Stimulated activated CD4-positive, alpha-beta T cell treated with anti-CD3 and anti-CD28 coated beads, Interleukin-12 subunit alpha, Interleukin-12 subunit beta, amount 100 ng/mL, for 48 hours (primary cell): ENCODE data around the gene PITPNM2.

ENCODE experiments used
- DNase-seq, 3 donors: peaks; one replicate each; pipeline ENCODE4 v3.0.0-alpha.2; 2020; ENCODE audit warnings: low read depth in 2 of 3, low spot score in 1 of 3

Gene PITPNM2

GRCh38 chr12:123145211-123145610 lies 5.7 kb downstream of the PITPNM2 start:
- DNase-seq: no peak

DNA sequence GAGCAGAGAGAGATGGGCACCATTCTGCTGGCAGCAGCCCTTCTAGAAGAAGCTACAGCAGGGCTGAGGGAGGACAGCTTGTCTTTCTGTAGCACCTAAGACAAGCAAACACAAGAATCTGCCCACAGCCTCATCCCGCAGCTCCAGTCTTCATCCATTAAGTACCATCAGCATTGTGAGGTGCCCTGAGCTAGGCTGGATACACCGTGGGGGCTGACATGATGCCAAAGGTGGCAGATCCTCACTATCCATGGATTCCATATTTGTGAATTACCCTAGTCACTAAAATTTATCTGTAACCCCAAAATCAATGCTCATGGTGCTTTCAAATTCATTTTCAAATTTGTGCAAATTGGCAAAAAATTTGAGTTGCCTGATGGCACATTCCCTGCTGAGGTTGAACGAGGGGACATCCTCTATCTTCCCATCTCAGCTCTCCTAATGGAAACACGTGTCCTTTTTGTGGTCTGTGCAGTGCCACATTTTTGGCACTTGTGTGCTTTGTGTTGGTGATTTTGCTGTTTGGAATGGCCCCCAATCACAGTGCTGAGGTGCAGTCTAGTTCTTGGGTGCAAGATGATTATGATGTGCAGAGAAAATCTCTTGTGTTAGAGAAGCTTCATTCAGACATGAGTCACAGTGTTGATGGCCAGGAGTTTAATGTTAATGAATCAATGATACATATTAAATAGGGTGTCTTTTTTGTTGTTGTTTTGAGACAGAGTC lies 7.0 kb downstream of the PITPNM2 start:
- no peak for DNase-seq

GRCh38 chr12:123142921-123143735 lies 7.8 kb downstream of the PITPNM2 start:
- no peak for DNase-seq

GRCh38 chr12:123142518-123142840 lies 8.4 kb downstream of the PITPNM2 start:
- DNase-seq: no peak

GRCh38 chr12:123141615-123142517 lies 9.0 kb downstream of the PITPNM2 start:
- no peak for DNase-seq

DNA sequence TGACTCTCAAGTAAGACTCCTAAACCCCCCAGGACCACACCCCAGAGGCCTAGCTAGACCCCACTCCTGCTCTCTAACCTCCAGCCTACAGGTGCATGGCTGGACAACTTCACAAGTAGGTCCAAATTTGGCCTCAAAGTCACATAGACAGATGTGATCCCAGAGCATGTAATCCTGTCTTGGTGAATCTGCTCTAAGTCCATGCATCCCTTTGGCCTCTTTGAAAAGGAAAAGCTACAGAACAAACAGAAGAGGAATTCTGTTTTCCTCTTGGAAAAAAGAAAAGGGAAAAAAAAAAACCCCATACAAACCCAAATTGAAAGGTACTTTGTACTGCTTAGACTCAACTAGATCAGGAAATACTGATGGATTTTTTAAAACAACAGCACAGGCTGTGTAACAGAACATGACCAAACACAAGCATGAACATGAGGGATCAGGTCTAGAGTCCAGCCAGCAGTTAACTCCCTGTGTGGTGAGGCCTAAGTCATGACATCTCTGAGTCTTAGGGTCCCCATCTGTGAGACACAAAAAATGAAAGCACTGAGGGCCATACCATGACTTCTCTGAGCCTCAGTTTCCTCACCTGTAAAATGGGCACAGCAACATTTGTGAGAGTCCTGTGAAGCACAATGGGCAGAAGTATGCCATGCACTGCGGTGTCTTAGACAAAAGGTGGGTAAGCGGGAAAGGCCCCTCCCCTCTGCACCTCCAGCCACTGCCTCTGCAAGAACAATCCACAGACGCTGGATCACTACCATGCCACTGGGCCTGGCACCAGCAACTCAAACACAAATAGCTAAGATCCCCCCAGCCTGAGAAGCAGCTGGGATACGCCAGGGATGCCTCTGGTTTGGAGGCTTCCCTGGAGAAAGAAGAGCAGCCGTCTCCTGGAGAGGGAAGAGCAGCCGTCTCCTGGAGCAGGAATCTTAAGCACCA lies 9.9 kb downstream of the PITPNM2 start:
- no peak for DNase-seq

GRCh38 chr12:123139926-123140675 lies 10.8 kb downstream of the PITPNM2 start:
- no peak for DNase-seq

DNA sequence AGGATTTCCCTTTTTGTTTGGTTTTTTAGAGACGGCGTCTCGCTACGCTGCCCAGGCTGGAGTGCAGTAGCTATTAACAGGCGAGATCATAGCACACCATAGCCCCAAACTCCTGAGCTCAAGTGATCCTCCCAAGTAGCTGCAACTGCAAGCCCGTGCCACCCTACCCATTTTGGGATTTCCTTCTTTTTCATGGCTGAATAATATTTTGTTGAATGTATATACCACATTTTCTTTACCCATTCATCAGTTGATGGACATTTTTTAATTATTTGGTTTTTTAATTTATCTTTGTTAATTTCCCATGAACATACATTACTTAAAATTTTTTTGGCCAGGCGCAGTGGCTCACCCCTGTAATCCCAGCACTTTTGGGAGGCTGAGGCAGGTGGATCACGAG lies 15.2 kb downstream of the PITPNM2 start:
- no peak for DNase-seq

- no peak for DNase-seq
Measured at GRCh38 chr12:123134826-123135225, 16.1 kb downstream of the PITPNM2 start.

DNA sequence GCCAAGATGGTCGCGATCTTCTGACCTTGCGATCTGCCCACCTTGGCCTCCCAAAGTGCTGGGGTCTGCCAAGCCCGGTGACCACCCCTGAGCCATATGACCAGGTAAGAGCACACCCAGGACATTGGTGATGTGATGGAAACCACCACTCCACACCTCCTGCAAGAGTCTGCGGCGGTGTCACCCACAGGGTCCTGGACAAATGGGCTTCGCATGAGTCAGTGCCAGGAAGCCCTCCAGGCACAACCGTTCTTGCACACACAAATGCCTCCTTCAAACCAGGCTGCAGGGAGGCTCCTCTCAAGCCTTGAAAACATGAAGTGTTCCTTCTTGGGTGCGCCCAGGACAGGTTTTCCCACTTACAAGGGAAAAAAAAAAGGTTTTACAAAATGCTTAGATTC lies 16.6 kb downstream of the PITPNM2 start:
- DNase-seq: no peak

- DNase-seq: no peak
Measured at GRCh38 chr12:123133701-123134100, 17.2 kb downstream of the PITPNM2 start.

- no peak for DNase-seq
Measured at GRCh38 chr12:123132951-123133619, 17.8 kb downstream of the PITPNM2 start.

DNA sequence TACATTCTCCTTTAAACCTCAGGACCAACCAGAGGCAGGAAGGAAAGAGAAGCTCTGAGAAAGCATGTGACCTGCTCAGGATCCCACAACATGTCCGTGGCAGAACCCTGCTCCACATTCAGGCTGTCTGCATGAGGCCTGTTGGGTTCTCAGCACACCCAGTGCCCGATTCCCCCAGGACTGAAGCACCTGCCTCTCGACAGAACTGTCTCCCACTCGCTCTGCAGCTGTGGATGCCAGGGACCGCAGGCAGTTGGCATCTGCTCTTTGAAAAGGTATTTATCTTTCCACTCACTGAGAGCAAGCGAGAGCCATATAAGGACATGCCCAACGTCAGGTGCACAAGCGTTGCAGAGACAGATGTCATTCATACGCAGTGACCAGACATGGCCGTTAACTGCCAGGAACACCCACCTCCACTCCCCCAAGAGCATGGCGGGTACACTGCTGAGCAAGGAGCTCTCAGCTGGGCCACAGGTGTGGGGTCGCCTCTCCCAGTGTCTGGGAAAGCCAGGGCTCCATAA lies 18.9 kb downstream of the PITPNM2 start:
- no peak for DNase-seq

DNA sequence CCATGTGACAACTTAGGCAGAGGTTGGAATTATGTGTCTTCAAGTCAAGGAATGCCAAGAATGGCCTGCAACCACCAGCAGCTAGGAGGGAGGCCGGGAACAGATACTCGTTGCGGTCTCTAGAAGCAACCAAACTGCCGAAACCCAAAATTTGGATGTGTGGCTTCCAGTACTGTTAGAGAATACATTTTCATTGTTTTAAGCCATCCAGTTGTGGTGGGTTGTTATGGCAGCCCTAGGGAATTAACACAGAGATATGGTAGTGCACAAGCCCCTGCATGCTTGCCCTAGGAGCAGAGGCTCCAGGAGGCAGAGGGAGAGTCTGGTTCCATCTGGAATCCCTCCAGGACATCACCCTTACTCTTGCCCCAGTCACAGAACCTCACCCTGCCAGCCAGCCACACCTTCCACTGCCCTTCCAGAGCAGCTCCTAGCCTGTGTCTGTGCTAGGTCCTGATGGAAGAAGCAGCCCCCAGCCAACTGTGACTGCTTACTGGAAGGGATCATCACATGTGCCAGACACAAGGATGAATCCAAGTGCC lies 19.5 kb downstream of the PITPNM2 start:
- no peak for DNase-seq

DNA sequence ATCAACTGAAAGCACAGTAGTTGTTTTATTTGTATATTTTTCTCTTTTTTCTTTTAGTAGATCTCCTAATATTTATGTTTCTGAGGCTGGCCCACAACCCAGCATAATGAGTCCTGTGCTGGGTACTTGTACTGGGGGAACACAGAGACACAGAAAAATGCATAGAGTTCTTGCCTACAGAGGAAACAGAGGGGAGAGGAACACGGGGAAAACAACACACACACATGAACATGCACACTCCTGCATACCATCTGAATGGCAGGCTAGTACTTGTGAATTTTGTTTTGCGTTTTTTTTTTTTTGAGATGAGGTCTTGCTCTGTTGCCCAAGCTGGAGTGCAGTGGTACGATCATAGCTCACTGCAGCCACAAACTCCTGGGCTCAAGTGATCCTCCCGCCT lies 21.3 kb downstream of the PITPNM2 start:
- no peak for DNase-seq

GRCh38 chr12:123127182-123127495 lies 23.8 kb downstream of the PITPNM2 start:
- no peak for DNase-seq

DNA sequence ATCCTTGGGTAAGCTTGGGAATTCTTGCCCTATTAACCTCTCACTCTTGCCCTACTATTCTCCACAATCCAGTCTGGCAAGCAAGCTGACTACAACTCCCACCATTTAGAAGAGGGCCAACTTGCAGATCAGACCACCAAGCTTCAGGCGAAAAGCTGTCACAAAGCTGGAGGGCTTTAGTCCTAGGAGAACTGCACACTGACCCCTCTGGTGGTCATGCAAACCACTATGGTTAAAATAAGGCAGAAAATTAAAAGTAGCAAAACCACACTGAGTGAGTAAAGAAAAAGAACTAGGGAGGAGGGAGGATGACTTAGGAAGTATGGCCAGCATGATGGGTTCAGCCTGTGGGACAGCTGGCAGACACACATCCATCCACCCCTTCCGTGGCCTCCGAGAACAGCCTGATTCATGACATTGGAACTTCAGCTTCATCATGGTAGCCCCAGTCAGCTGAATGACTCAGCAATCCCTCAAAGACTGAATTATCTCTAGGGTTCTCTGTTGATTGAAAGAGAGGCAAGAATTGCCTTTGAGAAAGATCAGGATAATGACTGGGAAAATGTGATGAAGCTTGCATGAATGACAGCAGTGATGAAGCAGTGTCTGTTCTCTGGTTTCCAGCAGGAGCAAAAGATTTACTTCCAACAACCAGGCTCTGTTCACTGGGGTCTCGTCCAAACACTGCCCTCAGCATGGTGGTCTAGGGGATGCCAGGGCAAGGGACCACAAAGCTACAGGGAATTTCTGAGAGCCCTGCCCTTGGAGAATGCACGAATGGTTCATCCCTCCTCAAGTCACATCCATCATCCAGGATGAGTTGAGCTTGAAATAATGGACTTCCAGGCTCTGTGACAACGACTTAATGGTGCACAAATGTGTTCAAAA lies 24.4 kb downstream of the PITPNM2 start:
- no peak for DNase-seq

- no peak for DNase-seq
Measured at GRCh38 chr12:123122626-123123025, 28.3 kb downstream of the PITPNM2 start.
